Liver (tissue), 9 donors: ENCODE data around the gene TMEM212. TPM values are rescaled to one million over a fixed set of nuclear protein-coding genes. Genes with fewer than 3 reads are reported as not detected.

ENCODE experiments used
- DNase-seq: peaks from one replicate; pipeline ENCODE4 v3.0.0-alpha.2; 2017; ENCODE audit warnings: low spot score
- H3K27ac ChIP-seq, 2 donors: one replicate each; pipeline ENCODE4 v1.7.0; 2013; ENCODE audit warnings: inconsistent platforms in 2 of 2, low read length in 2 of 2, control low read depth in 1 of 2, low read depth in 1 of 2, mild to moderate bottlenecking in 1 of 2
- H3K27me3 ChIP-seq, 4 donors: one replicate each; pipeline versions ENCODE4 v1.6.1 to v1.7.0; 2013; ENCODE audit warnings: low read length in 3 of 4, inconsistent platforms in 1 of 4, mild to moderate bottlenecking in 1 of 4, moderate library complexity in 1 of 4; ENCODE audit not compliant: control insufficient read depth in 4 of 4, insufficient read depth in 4 of 4
- H3K36me3 ChIP-seq, 4 donors: one replicate each; pipeline versions ENCODE4 v1.6.1 to v1.7.0; 2013; ENCODE audit warnings: low read length in 3 of 4, mild to moderate bottlenecking in 3 of 4, low read depth in 1 of 4, moderate library complexity in 1 of 4; ENCODE audit not compliant: control insufficient read depth in 4 of 4, insufficient read depth in 3 of 4
- H3K4me1 ChIP-seq, 4 donors: one replicate each; pipeline versions ENCODE4 v1.6.1 to v1.7.0; 2013; ENCODE audit warnings: low read length in 3 of 4, mild to moderate bottlenecking in 3 of 4, moderate library complexity in 1 of 4; ENCODE audit not compliant: control insufficient read depth in 4 of 4, insufficient read depth in 4 of 4
- H3K4me3 ChIP-seq, 3 donors: one replicate each; pipeline versions ENCODE4 v1.6.1 to v1.7.0; 2013; ENCODE audit warnings: low read length in 3 of 3, control low read depth in 1 of 3, low read depth in 1 of 3, mild to moderate bottlenecking in 1 of 3
- H3K9ac ChIP-seq, 2 donors: one replicate each; pipeline ENCODE4 v1.7.0; 2013; ENCODE audit warnings: low read length in 2 of 2, mild to moderate bottlenecking in 2 of 2, moderate library complexity in 2 of 2, control low read depth in 1 of 2, low read depth in 1 of 2
- H3K9me3 ChIP-seq, 4 donors: one replicate each; pipeline versions ENCODE4 v1.6.1 to v1.7.0; 2013; ENCODE audit warnings: low read length in 3 of 4; ENCODE audit not compliant: control insufficient read depth in 4 of 4
- ATF3 ChIP-seq: IDR thresholded peaks from 2 replicates; pipeline ENCODE4 v1.6.1; 2016; ENCODE audit warnings: antibody characterized with exemption
- CTCF ChIP-seq: fragments of 150-350 bp; IDR thresholded peaks from 2 replicates; pipeline ENCODE4 v1.5.1; 2017; ENCODE audit warnings: improper control_type of control experiment, low read depth, low read length; ENCODE audit not compliant: missing input control
- GABPA ChIP-seq, 2 donors: IDR thresholded peaks in 1 of 2; conservative IDR thresholded peaks in 1 of 2; 2 replicates each; pipeline ENCODE4 v1.6.1; 2016; ENCODE audit warnings: antibody characterized with exemption in 2 of 2, mild to moderate bottlenecking in 1 of 2, moderate library complexity in 1 of 2
- NR2F2 ChIP-seq: IDR thresholded peaks from 2 replicates; pipeline ENCODE4 v1.6.1; 2016; ENCODE audit warnings: antibody characterized with exemption
- REST ChIP-seq: IDR thresholded peaks from 2 replicates; pipeline ENCODE4 v1.6.1; 2016; ENCODE audit warnings: antibody characterized with exemption, mild to moderate bottlenecking
- RXRA ChIP-seq, 2 donors: IDR thresholded peaks; 2 replicates each; pipeline ENCODE4 v1.6.1; 2017 to 2018; ENCODE audit warnings: antibody characterized with exemption in 2 of 2, mild to moderate bottlenecking in 1 of 2
- YY1 ChIP-seq: IDR thresholded peaks from 2 replicates; pipeline ENCODE4 v1.6.1; 2016; ENCODE audit warnings: antibody characterized with exemption, mild to moderate bottlenecking
- ZBTB33 ChIP-seq: IDR thresholded peaks from 2 replicates; pipeline ENCODE4 v1.6.1; 2016; ENCODE audit warnings: antibody characterized with exemption
- WGBS: extraction: QIAGEN DNeasy Blood & Tissue Kit; methylation state at CpG from one replicate; pipeline ENCODE4 v1.1.7; 2013; 5-methylcytosine and 5-hydroxymethylcytosine counted together
- polyA plus RNA-seq, 2 donors: library from polyadenylated mRNA; stranded (reverse) in 1 of 2; unstranded in 1 of 2; fragments of 200-250 nt in 1 of 2; fragments of >200 nt in 1 of 2; fragmentation: Nextera tagmentation in 1 of 2; extraction: Ambion mirVana in 1 of 2; gene quantifications; one replicate each; pipeline versions ENCODE4 v1.2.1 to v1.2.3, GENCODE V29; 2013 to 2015
- total RNA-seq, 2 donors: library from RNA; depleted of rRNA; stranded (reverse); fragments of >200 nt; gene quantifications; one replicate each; pipeline ENCODE4 v1.2.3, GENCODE V29; 2014
- donor health status: healthy.
- donor health status: healthy.
- donor health status: healthy.
- donor health status: healthy.
- donor health status: healthy.

TMEM212 gene
- total and polyA plus RNA-seq, 4 donors = not detected

- Histone ChIP-seq H3K9ac (no peak overlapping the region), H3K27me3 (no peaks in the 10 kb centered on the region), H3K4me1 (peaks cover 0 to 25% (median 9%) of the 10 kb centered on the region in 4 donors)
Observed at GRCh38 chr3:171804618-171805389, 38.3 kb upstream of the TMEM212 start.

More at GRCh38 chr3:171804618-171805389, 38.3 kb upstream of the TMEM212 start:
- 78% methylated on average over 6 of the region's 6 CpGs for WGBS
- no peak overlapping the region for H3K4me3 ChIP-seq
- no peak for DNase-seq
- H3K36me3 ChIP-seq = no peaks in the 10 kb centered on the region
- H3K9me3 ChIP-seq = no peaks in the 10 kb centered on the region
- peak; percentile 82 for TF ChIP-seq NR2F2
- no peak for TF ChIP-seq REST
- no peak for TF ChIP-seq CTCF
- peak; percentile 7 to 9 for TF ChIP-seq RXRA (IDR thresholded peaks at IDR 0.05)
- no peak for TF ChIP-seq YY1
- TF ChIP-seq GABPA (IDR thresholded peaks at IDR 0.05 in 1 of 2, conservative IDR thresholded peaks at IDR 0.05 in 1 of 2) = no peak
- no peak for TF ChIP-seq ZBTB33
- no peak for TF ChIP-seq ATF3
- H3K27ac ChIP-seq = peak overlapping the region in 1 of 2 donors; percentile 15
